Stimulated activated naive CD4-positive, alpha-beta T cell treated with Interleukin-2 at 50 U/mL for 16 hours (primary cell): Measurements from ENCODE around the gene MUS81.

Source experiments
- DNase-seq: peaks from one replicate; lab custom pipeline; 2025; lab: John Stamatoyannopoulos, UW

Gene MUS81

DNA sequence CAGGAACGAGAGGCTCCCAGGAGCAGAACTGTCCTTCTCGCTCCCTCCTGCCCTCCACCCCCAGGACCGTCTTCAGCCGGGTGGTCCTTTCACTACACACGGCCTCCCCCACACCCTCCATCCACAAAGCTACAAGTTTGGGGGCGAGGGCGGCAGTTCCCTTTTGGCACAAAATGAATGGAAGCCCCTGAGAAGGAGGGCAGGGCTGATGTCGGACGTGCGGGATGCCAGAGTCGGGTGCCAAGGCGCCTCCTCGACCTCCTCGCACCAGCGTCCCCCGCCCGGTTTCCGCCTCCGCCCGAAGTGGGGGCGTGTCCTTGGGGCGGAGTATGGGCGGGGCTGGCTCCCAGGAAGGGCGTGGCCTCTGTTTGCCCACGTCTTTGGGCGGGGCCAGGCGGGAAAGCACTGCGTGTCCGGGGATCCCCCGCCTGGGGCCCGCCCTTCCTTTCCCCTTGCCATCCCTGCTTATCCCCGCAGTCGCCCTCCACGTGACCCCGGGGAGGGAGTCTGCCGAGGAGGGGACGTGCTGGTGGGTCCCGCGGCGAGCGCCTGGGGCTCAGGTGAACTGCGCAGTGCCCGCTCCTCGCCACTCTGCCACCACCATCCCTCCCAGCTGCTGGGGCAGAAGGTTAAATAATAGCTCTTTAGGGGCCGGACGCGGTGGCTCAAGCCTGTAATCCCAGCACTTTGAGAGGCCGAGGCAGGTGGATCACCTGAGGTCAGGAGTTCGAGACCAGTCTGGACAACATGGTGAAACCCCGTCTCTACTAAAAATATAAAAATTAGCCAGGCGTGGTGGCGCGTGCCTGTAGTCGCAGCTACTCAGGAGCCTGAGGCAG lies 13.3 kb downstream of the MUS81 start:
- peak; percentile 87 for DNase-seq

DNA sequence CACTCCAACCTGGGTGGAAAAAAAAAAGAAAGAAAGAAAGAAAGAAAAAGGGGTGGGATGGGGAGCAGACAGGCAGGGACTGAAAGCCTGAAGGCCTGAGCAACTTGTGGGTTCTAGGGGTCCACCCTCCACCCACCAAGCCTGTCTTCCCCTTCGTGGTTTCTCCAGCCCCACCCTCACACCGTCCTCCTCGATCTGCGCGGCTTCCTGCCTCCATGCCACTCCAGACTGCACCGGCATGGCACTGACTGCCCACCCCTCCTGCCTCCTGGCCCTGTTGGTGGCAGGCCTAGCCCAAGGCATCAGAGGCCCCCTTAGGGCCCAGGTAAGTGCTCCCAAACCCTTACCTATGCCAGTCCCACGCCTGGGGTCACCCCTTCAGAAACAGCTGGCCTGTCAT lies 19.4 kb downstream of the MUS81 start, which contains the start of gene CTSW:
TSS of gene CTSW (plus strand) at position 221 of the 400 bp plus-strand sequence. CDS start at position 239, 18 bp downstream.
- no peak for DNase-seq

DNA sequence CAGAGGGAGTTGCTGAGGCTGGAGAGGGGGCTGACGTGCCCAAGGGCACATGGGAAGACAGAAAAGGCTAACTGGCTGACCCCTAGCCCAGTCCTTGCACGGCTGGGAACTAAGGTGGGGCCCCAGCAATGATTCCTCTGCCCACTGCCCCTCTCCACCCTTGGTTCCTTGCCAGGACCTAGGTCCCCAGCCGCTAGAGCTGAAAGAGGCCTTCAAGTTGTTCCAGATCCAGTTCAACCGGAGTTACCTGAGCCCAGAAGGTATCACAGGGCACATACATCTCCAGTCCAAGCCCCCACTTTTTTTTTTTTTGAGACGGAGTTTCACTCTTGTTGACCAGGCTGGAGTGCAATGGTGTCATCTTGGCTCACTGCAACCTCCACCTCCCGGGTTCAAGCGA lies 19.8 kb downstream of the MUS81 start:
- DNase-seq, result no peak

DNA sequence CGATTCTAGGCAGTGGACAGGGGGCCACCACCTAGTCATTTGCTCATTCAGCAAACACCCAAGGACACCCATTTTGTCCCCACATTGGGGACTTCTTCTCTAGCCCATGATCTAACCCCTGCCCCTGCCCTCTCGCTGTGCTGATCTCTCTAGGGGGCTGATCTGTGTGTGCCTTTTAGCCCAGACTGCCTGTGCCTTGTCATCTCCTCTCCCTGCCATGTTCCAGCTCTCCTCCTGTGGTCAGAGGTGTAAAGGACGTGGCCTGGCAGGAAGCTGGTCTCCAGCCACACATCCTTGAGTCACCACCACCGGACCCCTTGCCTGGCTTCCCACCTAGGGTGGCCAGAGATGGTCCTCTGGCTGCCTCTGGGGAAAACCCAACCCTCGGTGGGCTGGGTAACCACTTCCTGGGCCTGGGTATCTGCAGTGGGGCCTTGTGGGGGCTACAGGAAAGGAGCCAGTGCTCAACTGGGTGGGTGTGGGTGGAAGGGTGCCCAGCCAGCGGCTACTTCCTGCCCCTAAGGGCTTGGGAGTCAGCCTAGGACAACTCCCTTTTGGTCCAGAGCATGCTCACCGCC lies 20.7 kb downstream of the MUS81 start:
- DNase-seq, result no peak

DNA sequence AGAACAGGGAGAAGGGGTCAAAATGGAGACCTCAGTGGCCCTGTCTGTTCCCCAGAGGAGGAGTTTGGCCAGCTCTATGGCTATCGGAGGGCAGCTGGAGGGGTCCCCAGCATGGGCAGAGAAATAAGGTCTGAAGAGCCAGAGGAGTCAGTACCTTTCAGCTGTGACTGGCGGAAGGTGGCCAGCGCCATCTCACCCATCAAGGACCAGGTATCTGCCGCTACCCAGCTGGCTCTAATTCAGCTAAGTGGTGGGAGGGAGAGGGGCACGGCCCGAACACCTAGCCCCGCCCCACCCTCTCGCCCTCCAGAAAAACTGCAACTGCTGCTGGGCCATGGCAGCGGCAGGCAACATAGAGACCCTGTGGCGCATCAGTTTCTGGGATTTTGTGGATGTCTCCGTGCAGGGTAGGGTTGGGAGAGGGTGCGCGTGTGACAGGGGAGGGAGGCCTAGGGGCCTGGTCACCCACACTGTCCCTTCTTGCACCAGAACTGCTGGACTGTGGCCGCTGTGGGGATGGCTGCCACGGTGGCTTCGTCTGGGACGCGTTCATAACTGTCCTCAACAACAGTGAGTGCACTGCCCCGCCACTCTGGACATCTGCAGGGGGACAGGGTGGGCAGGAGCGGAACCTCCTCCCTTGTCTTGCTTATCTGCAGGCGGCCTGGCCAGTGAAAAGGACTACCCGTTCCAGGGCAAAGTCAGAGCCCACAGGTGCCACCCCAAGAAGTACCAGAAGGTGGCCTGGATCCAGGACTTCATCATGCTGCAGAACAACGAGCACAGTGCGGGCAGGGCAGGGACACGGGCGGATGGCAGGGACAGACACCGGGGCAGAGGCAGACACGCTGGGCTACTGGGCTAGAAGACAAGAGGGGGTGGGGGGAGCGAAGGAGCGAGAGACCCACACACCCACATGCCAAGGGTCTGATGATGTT lies 22.2 kb downstream of the MUS81 start:
- DNase-seq, result no peak

DNA sequence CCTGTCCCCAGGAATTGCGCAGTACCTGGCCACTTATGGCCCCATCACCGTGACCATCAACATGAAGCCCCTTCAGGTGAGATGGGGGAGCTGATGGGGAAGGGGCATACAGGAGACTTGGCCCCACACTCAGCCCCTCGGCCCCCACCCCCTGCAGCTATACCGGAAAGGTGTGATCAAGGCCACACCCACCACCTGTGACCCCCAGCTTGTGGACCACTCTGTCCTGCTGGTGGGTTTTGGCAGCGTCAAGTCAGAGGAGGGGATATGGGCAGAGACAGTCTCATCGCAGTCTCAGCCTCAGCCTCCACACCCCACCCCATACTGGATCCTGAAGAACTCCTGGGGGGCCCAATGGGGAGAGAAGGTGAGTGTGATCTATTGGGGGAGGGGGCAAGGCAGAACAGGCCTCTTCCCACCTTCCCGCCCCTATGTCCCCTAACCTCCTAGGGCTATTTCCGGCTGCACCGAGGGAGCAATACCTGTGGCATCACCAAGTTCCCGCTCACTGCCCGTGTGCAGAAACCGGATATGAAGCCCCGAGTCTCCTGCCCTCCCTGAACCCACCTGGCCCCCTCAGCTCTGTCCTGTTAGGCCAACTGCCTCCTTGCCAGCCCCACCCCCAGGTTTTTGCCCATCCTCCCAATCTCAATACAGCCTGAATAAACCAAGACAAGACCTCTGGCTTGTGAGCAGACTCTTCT lies 23.0 kb downstream of the MUS81 start:
- DNase-seq, result no peak

DNA sequence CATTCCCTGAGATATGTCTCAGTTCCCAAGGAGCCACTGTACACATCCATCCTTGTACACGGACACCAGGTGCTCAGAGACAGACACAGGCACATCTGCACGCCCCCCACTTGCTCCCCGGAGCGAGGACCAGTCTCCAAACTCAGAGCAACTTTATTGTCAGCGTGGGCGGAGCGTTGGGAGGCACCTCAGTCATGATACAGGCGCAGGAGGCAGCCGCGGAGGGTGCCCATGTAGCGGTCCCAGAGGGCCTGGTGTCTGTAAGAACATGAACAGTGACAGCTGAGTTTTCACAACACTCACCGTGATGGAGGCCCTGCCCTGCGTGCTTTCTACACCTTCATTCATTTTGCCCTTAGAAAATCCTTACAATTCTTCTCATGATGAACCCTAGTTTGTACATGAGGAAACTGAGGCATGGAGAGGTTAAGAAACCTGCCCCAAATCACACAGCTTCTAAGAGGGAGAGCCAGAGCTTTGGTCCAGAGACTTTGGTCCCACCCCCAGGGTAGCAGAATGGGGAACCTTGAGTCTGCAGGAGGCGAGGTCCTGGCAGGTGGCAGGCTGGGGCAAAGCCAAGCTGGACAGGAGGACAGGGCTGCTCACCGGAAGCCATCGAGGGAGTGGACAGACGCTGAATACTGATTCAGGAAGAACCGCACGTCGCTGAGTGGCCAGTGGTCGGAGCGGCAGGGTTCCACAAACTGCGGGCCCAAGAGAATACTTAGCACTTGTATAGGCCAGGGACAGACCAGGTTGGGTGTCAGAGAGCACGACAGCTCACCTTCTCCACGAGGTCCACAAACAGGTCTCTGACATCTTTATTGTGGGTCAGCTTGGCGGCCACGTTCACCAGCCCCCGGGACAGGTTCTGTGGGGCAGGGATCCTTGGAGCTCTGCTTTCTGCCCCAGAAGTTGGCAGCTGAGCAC lies 23.8 kb downstream of the MUS81 start:
- no peak for DNase-seq

DNA sequence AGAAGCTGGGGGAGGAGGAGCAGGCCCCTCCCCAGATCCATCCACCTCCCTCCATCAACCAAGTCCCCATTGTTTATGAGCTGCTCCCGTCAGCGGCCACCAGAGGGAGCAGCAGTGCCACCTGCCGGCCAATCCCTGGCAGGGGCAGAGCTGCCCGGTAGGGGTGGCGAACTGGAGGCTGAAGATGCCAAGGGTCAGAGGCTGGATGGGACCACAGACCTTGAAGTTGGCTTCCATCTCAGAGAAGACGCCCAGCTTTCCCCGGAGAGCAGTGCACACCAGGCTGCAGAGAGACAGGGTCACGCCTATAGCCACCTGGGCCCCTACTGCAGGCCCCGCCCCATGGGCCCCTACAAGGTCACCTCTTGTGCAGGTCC lies 24.5 kb downstream of the MUS81 start:
- peak; percentile 74 for DNase-seq

DNA sequence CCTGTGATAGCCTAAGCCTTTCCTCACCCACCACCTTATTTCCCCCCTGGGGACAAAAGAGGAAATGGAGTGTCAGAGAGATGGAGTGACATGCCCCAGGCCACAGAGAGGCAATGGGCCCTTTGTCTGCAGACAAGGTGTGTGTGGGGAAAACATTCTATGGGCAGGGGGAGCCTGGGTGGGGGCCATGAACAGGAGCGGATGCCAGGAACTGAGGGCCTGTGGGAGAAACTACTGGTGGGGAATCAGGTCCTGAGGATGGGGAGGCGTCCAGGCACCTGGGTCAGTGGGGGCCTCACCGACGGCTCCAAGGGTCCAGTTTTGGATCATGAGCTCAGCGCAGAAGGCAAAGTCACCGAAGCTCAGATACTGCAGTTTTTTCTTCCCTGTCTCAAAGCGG lies 25.0 kb downstream of the MUS81 start:
- no peak for DNase-seq

DNA sequence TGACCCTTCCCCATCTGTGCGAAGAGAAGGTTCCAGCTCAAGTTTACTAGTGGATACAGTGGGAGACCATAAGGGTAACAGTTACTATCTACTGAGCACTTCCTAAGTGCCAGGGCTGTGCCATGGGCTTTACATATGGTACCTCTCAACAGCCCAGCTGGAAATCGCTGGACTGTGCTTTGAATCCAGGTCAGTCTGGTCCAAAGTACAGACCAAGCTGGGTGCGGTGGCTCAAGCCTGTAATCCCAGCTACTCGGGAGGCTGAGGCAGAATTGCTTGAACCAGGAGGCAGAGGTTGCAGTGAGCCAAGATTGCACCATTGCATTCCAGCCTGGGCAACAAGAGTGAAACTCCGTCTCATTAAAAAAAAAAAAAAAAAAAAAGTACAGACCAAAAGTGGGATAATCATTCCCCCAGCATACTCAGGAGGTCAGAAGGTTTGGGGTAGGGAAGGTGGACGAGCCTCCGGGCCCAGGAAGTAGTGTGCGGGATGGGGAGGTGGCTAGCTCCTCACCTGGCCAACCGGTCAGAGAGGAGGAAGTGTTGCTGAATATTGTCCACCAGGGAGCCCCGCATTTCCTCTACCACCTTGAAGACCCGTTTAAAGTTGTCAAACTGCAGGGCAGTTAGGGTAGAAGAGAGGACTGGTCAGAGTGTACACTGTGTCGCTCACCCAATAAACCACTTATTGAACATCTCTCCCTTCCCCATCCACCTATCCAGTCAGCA lies 25.7 kb downstream of the MUS81 start:
- DNase-seq, result no peak

DNA sequence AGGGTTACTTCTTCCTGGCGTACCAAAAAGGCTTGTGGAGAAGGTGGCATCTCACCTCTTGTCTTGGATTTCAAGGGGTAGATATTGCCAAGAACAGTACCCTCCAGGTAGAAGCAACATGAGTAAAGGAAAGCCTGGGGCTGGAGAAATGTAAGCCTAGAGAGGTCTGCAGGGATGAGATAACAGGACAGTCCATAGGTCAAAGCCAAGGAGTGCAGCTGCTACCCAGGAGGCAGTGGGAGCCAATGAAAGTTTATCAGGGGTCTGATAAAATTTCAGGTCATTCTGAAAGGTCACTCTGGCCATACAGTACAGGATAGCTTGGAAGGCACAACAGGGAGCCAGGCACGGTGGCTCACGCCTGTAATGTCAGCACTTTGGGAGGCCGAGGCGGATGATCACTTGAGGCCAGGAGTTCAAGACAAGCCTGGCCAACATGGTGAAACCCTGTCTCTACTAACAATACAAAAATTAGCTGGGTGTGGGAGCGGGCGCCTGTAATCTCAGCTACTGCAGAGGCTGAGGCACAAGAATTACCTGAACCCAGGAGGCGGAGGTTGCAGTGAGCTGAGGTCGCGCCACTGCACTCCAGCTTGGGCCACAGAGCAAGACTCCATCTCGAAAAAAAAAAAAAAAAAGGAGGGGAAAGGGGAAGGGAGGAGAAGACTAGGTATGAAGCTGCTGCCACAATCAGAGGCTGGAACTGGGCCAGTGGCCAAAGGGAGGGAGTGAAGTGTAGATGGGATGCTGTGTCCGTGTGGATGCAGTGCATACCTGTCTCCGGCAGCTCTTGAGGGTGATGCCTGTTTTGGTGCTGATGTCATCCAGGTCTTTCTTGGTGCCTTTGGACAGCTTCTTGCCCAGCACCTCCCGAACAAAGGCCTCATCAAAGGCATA lies 26.8 kb downstream of the MUS81 start:
- no peak for DNase-seq

DNA sequence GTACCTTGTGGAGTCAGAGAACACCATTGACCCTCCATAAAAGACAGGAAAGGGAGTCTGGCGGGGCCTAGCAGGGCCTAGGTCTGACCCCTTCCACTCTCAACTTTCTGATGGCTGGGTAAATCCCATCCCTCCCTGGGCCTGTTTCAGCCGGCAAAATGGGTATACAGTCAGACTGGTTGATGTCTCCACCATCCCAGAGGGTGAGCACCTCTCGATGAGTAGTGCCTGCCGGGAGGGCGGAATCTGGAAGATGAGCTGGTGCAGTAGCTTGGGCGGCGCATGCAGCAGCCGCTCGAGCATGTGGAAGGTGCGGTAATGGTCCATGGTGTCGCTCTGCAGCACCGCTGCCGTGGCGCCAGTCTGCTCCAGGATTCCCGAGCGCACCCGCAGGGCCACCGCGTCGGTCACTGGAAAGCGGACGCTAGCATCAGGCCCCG lies 27.5 kb downstream of the MUS81 start:
- no peak for DNase-seq

DNA sequence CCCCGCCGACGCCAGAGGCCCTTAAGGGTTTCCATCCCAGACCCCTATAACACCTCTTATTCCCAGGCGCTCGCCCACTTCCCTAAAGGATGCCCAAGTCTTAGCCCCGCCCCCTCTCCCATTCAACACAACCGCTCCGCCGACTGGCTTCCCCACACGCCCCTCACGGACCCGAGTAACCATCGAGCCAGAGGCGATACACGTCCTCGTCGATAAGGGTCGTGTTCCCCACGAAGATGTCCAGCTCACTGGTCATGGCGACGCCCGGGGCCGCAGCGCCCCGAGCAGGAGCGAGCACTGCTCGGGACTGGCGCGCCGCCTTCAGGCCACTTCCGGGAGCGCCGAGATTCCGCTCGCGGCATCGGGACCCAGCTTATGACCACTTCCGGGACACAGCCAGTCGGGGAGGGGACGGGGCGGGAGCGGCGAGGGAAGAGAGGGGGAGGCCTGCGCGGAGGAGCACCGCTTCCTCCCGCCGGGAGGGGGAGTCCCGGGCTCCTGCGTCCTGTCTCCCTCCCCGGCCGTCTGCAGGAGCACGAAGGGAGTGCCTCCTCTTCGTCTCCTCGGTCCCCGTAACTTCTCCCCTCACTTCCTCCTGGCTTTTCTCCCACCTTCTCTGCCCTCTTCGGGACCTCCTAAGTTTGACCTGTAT lies 28.1 kb downstream of the MUS81 start, which contains the start of gene FIBP:
TSS of gene FIBP (minus strand) at position 309 of the 652 bp plus-strand sequence. CDS start at position 256, 53 bp downstream.
- peak; percentile 96 for DNase-seq

DNA sequence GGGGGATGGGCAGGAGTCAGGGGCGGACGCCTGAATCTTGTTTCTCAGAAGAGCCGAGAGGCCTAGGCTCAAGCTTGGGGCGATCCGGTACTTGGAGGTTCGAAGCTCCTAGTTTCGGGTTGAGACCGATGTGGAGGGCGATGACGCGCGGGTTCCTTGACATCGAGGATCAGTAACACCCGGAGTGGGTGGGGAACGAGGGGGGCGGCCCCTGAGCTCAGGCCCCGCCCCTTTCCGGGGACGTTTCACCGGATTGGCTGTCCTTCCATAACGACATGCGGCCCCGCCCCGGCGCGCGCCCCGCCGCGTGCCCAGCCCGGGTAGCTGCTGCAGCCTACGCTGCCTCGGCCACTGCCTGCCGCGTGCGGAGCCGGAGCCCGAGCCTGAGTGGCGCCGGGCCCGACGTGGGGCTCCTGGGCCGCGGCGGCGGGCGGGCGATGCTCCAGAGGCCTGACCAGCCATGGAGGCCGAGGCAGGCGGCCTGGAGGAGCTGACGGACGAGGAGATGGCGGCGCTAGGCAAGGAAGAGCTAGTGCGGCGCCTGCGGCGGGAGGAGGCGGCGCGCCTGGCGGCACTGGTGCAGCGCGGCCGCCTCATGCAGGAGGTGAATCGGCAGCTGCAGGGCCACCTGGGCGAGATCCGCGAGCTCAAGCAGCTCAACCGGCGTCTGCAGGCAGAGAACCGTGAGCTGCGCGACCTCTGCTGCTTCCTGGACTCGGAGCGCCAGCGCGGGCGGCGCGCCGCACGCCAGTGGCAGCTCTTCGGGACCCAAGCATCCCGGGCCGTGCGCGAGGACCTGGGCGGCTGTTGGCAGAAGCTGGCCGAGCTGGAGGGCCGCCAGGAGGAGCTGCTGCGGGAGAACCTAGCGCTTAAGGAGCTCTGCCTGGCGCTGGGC lies 30.3 kb downstream of the MUS81 start, which contains the start of gene CCDC85B:
TSS of gene CCDC85B (plus strand) at position 350 of the 895 bp plus-strand sequence. CDS start at position 461, 111 bp downstream.
- peak; percentile 94 for DNase-seq

DNA sequence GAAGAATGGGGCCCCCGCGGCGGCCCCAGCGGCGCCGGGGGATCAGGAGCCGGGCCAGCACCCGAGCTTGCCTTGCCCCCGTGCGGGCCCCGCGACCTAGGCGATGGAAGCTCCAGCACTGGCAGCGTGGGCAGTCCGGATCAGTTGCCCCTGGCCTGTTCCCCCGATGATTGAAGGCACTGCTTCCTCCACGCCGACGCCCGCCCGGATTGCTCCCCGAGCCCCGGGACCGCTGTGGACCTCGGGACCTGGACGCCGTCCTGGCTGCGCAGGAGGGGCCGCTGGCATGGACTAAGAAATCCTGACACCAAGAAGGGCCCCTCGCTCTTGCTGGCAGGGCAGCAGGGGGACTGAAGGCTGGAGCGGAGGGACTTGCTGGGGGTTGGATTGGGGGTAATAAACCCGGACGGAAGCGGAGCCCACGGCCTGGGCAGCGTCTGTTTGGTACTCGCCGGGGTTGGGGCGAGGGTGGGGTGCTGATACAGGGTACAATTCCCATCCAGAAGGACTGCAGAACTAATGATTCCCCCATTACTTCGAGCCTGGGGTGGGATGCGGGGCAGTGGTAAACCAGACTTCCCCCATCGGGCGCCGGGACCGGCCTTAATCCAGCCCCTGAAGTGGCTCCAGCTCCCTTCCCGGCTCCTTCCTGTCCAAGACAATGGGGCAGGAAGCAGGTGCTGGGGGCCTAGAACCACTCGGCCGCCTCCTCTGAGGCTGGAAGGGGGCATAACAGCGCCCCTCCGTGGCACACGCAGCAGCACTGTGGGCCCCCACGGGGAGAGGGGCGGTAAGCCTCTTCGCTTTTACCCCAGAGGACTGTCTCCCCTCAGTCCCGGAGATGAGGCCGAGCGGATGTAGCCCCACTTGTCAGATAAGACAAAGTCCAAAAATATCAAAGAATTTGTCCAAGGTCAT lies 31.2 kb downstream of the MUS81 start:
- DNase-seq, result no peak

DNA sequence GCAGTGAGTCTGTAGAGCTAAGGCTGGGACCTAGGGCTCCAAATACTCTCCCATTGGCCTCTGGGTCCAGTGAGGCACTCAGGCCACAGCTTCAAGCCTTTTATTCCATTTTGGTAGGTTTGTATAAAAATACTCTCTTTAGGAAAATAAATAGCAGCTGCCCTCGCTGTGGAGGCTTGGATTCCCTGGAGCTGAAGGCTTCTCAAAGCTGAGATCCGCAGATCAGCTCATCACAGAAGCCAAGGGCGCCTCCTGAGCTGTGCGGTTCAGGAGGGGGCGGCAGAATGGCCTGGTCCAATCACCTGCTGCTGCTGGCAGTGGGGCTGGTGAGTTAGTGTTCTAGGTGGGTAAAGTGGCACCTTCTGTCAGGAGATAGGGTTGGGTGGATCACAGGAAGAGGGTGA lies 31.9 kb downstream of the MUS81 start:
- DNase-seq, result peak; percentile 16
